Right lobe of liver (tissue), 4 donors: ENCODE results near the gene SUGCT.
A peak's percentile ranks its signal among the peaks of the same experiment; 100 is the strongest.

Source experiments
- CTCF ChIP-seq, 4 donors: fragments of 200-600 bp in 3 of 4; fragments of 450-650 bp in 1 of 4; IDR thresholded peaks; one replicate each; pipeline versions ENCODE4 v1.5.1 to v1.8.0; 2016 to 2022; ENCODE audit warnings: antibody characterized with exemption in 4 of 4, mild to moderate bottlenecking in 2 of 4
- POLR2A ChIP-seq: fragments of 450-650 bp; IDR thresholded peaks from one replicate; pipeline ENCODE4 v1.6.1; 2017; ENCODE audit warnings: antibody characterized with exemption, mild to moderate bottlenecking
- donor health status: DM: no; HTN: no; CAD: no.
- donor health status: DM: no; HTN: no; CAD: no.
- donor health status: DM: no; HTN: yes; CAD: no.

DNA sequence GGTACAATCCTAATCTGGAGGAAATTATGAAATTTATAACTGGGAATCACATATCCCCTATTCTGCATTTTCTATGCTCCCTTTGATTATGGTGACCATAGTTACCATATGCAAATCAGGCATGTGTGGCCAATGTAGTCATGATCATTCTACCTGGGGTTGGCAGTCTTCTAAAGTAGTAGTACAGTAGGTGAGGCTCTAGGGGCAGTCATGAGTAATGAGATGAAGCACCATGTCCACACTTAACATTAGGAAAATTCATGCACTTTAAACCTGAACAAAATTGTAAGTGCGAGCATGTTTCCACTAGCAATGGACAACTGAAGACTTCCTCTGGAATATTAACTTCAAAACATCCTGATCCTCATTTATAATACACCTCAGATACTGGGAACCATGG, 545.9 kb downstream of the SUGCT start:
- TF ChIP-seq POLR2A (no peak), CTCF (IDR thresholded peaks at IDR 0.05) (peak; percentile 31 to 44 (median 36))
